Cardiac fibroblast (primary cell): Measurements from ENCODE around the gene KAT8.
A peak's percentile ranks its signal among the peaks of the same experiment; 100 is the strongest.

ENCODE experiments used
- DNase-seq, 2 donors: peaks; one replicate each; pipeline versions ENCODE4 v3.0.0 to v3.0.0-alpha.2; 2010; ENCODE audit warnings: low read depth in 2 of 2
- H3K4me3 ChIP-seq, 2 donors: replicated peaks in 1 of 2; 1 replicate in 1 of 2; 2 replicates in 1 of 2; pipeline ENCODE4 v1.5.1; 2011; ENCODE audit warnings: low read depth in 2 of 2, low read length in 2 of 2, mild to moderate bottlenecking in 2 of 2, moderate library complexity in 1 of 2
- CTCF ChIP-seq: IDR thresholded peaks from one replicate; pipeline ENCODE4 v1.5.1; 2011; ENCODE audit warnings: low read depth, mild to moderate bottlenecking, low read length, inconsistent platforms

The KAT8 gene

GRCh38 chr16:31113121-31114120 lies 4.0 kb upstream of the KAT8 start:
- no peak for TF ChIP-seq CTCF
- H3K4me3 ChIP-seq, result no peak overlapping the region
- no peak for DNase-seq

GRCh38 chr16:31114468-31114867 lies 3.0 kb upstream of the KAT8 start:
- no peak for TF ChIP-seq CTCF
- no peak for DNase-seq
- no peak overlapping the region for H3K4me3 ChIP-seq

GRCh38 chr16:31118223-31119155 lies 1.0 kb downstream of the KAT8 start:
- peak; percentile 65 to 91 for DNase-seq
- H3K4me3 ChIP-seq, result peak overlapping the region; percentile 60 to 66
- no peak for TF ChIP-seq CTCF

- no peak for TF ChIP-seq CTCF
- no peak for DNase-seq
- no peak overlapping the region for H3K4me3 ChIP-seq
These were observed 2.7 kb downstream of the KAT8 start for GRCh38 chr16:31120129-31120528.

GRCh38 chr16:31125844-31126243 lies 8.4 kb downstream of the KAT8 start:
- no peak overlapping the region for H3K4me3 ChIP-seq
- DNase-seq, result no peak
- TF ChIP-seq CTCF, result no peak

GRCh38 chr16:31127182-31127581 lies 9.7 kb downstream of the KAT8 start:
- no peak for TF ChIP-seq CTCF
- DNase-seq, result no peak
- no peak overlapping the region for H3K4me3 ChIP-seq
